PC-9 (cell line): Measurements from ENCODE around the gene MAML3. TPM values are rescaled to one million over a fixed set of nuclear protein-coding genes. Genes with fewer than 3 reads are reported as not detected.

Source experiments
- BruUV-seq: library from RNA; stranded (reverse); fragments of 400-500 nt; replicated peaks from 2 replicates; lab custom pipeline; 2021; lab: Mats Ljungman, UMichigan
- CTCF ChIA-PET: fragments of 300-600 bp; sonication (Branson Sonifier 250); formaldehyde crosslinking; loops from one replicate; lab custom pipeline; 2022; ENCODE audit warnings: antibody characterized with exemption; lab: Charles Lee
- POLR2A ChIA-PET: fragments of 300-600 bp; sonication (Branson Sonifier 250); formaldehyde crosslinking; loops from one replicate; lab custom pipeline; 2022; ENCODE audit warnings: antibody characterized with exemption; ENCODE audit not compliant: unreplicated experiment; lab: Charles Lee
- DNase-seq, 2 experiments: peaks; one replicate each; pipeline versions ENCODE4 v3.0.0 to v3.0.0-alpha.2; 2015 to 2022; ENCODE audit warnings: mixed read lengths in 1 of 2
- H2AFZ ChIP-seq: fragments of 200-600 bp; sonication (generic); 2 replicates; pipeline ENCODE4 v1.8.1; 2017; ENCODE audit warnings: antibody characterized with exemption
- H3F3A ChIP-seq: fragments of 200-600 bp; sonication (generic); 2 replicates; pipeline ENCODE4 v1.8.1; 2017; ENCODE audit warnings: antibody characterized with exemption, mild to moderate bottlenecking, low read depth; ENCODE audit not compliant: insufficient read depth
- H3K27ac ChIP-seq: fragments of 200-600 bp; sonication (generic); 2 replicates; pipeline ENCODE4 v1.6.1; 2016; ENCODE audit warnings: mixed run types
- H3K27me3 ChIP-seq: fragments of 200-600 bp; sonication (generic); 2 replicates; pipeline ENCODE4 v1.6.1; 2016; ENCODE audit warnings: low read depth, mixed run types; ENCODE audit not compliant: insufficient read depth
- H3K36me3 ChIP-seq: fragments of 200-600 bp; sonication (generic); 2 replicates; pipeline ENCODE4 v1.6.1; 2016; ENCODE audit warnings: low read depth, mixed run types
- H3K4me1 ChIP-seq: fragments of 200-600 bp; sonication (generic); replicated peaks from 2 replicates; pipeline ENCODE4 v1.6.1; 2016; ENCODE audit warnings: mixed run types; ENCODE audit not compliant: insufficient read depth
- H3K4me2 ChIP-seq: fragments of 200-600 bp; sonication (generic); 2 replicates; pipeline ENCODE4 v1.6.1; 2017; ENCODE audit warnings: mixed run types
- H3K4me3 ChIP-seq: fragments of 200-600 bp; sonication (generic); 2 replicates; pipeline ENCODE4 v1.6.1; 2016; ENCODE audit warnings: mixed run types
- H3K79me2 ChIP-seq: fragments of 200-600 bp; sonication (generic); 2 replicates; pipeline ENCODE4 v1.6.1; 2017; ENCODE audit warnings: low read depth, mixed run types
- H3K9me2 ChIP-seq: fragments of 200-600 bp; sonication (generic); 2 replicates; pipeline ENCODE4 v1.8.1; 2017; ENCODE audit warnings: mild to moderate bottlenecking; ENCODE audit not compliant: insufficient read depth
- H3K9me3 ChIP-seq: fragments of 200-600 bp; sonication (generic); 2 replicates; pipeline ENCODE4 v1.8.1; 2016; ENCODE audit warnings: low read depth; ENCODE audit not compliant: insufficient read depth
- H4K20me1 ChIP-seq: fragments of 200-600 bp; sonication (generic); 2 replicates; pipeline ENCODE4 v1.8.1; 2017; ENCODE audit not compliant: insufficient read depth
- CTCF ChIP-seq: fragments of 200-600 bp; sonication (generic); conservative IDR thresholded peaks from 2 replicates; pipeline ENCODE4 v1.6.1; 2017; ENCODE audit warnings: mixed run types, antibody characterized with exemption, mild to moderate bottlenecking, moderate library complexity
- EZH2 ChIP-seq: fragments of 200-600 bp; sonication (generic); IDR thresholded peaks from 2 replicates; pipeline ENCODE4 v1.8.0; 2017; ENCODE audit warnings: antibody characterized with exemption, low read depth
- intact Hi-C: fragments of 100-400 bp; cut with micrococcal nuclease; formaldehyde crosslinking; loops from one replicate; pipeline ENCODE4 v1.10.0; 2022; ENCODE audit not compliant: unreplicated experiment
- total RNA-seq: library from RNA; stranded (reverse); gene quantifications from 2 replicates; pipeline ENCODE4 v1.2.3, GENCODE V29; 2021

The MAML3 gene
- total RNA-seq, 1 experiment from 2014 or later = 15.2 TPM

GRCh38 chr4:140096483-140096861, 57.5 kb downstream of the MAML3 start:
- peaks cover 52% of the 10 kb centered on the region for H3F3A ChIP-seq
- intact Hi-C loops = loop anchor here (2.0 kb wide), 3 partner anchors 48 to 156 kb away; no protein-coding TSS in a partner anchor
- CTCF ChIA-PET = interaction anchor here (1.1 kb wide), 1 partner anchor 36 kb away, joined by 3 read pairs; no protein-coding TSS in a partner anchor

GRCh38 chr4:140095694-140096482, 58.1 kb downstream of the MAML3 start:
- H3K79me2 ChIP-seq = peaks cover 88% of the 10 kb centered on the region
- DNase-seq = peak; percentile 46 to 68
- ChIA-PET CTCF (interaction anchor here (1.1 kb wide), 1 partner anchor 37 kb away, joined by 3 read pairs; no protein-coding TSS in a partner anchor), POLR2A (interaction anchor here (0.6 to 1.3 kb wide), 10 partner anchors 31 to 172 kb away, joined by 3 to 7 read pairs (median 4); no protein-coding TSS in a partner anchor)
- no peak overlapping the region for H2AFZ ChIP-seq
- TF ChIP-seq EZH2 = no peak
- no peak for TF ChIP-seq CTCF
- H3F3A ChIP-seq = peaks cover 54% of the 10 kb centered on the region
- no peak overlapping the region; the same call in 1 of the 2 replicates for H3K4me3 ChIP-seq
- intact Hi-C loops = loop anchor here (2.0 kb wide), 3 partner anchors 47 to 157 kb away; no protein-coding TSS in a partner anchor
- no TSS peak for BruUV-seq
- H3K9me2 ChIP-seq = no peaks in the 10 kb centered on the region
- H3K27ac ChIP-seq = peak overlapping the region; percentile 99
- no peaks in the 10 kb centered on the region for H3K27me3 ChIP-seq
- no peaks in the 10 kb centered on the region for H3K36me3 ChIP-seq
- peaks cover 98% of the 10 kb centered on the region for H3K4me1 ChIP-seq
- H3K4me2 ChIP-seq = peak overlapping the region; percentile 80
- H3K9me3 ChIP-seq = no peaks in the 10 kb centered on the region
- no peaks in the 10 kb centered on the region for H4K20me1 ChIP-seq

More at GRCh38 chr4:140096483-140096861, 57.5 kb downstream of the MAML3 start:
- Histone ChIP-seq H3K4me3 (no peak overlapping the region; the same call in 1 of the 2 replicates), H3K36me3 (no peaks in the 10 kb centered on the region), H3K9me2 (no peaks in the 10 kb centered on the region), H3K4me2 (peak overlapping the region; percentile 80), H3K27me3 (no peaks in the 10 kb centered on the region), H2AFZ (no peak overlapping the region), H3K4me1 (peaks cover 92% of the 10 kb centered on the region), H3K79me2 (peaks cover 88% of the 10 kb centered on the region), H3K9me3 (no peaks in the 10 kb centered on the region), H3K27ac (peak overlapping the region; percentile 99), H4K20me1 (no peaks in the 10 kb centered on the region)
- no TSS peak for BruUV-seq
- POLR2A ChIA-PET = interaction anchor here (0.7 to 1.3 kb wide), 3 partner anchors 50 to 158 kb away, joined by 4 to 6 read pairs (median 5); no protein-coding TSS in a partner anchor
- TF ChIP-seq CTCF (no peak), EZH2 (no peak)
- DNase-seq = no peak
